NCI-H446 treated with DMSO at 0.1 percent for 48 hours (cell line): Measurements from ENCODE around the gene SLC41A1.

Source experiments
- DNase-seq: peaks from one replicate; lab custom pipeline; 2025; lab: John Stamatoyannopoulos, UW

Gene SLC41A1

GRCh38 chr1:205787287-205787916 lies 25.6 kb downstream of the SLC41A1 start:
- no peak for DNase-seq

GRCh38 chr1:205786601-205787000 lies 26.4 kb downstream of the SLC41A1 start:
- DNase-seq = no peak

- no peak for DNase-seq
Measured at GRCh38 chr1:205785446-205785845, 27.6 kb downstream of the SLC41A1 start.

GRCh38 chr1:205783904-205784303 lies 29.1 kb downstream of the SLC41A1 start:
- no peak for DNase-seq

GRCh38 chr1:205783433-205783795 lies 29.6 kb downstream of the SLC41A1 start:
- no peak for DNase-seq

GRCh38 chr1:205782627-205783432 lies 30.2 kb downstream of the SLC41A1 start:
- DNase-seq = no peak

GRCh38 chr1:205780335-205780734 lies 32.7 kb downstream of the SLC41A1 start:
- no peak for DNase-seq

- no peak for DNase-seq
Measured at GRCh38 chr1:205777994-205778393, 35.0 kb downstream of the SLC41A1 start.

- DNase-seq = no peak
Measured at GRCh38 chr1:205775717-205776056, 37.3 kb downstream of the SLC41A1 start.

- peak; percentile 72 for DNase-seq
Measured at GRCh38 chr1:205775015-205775716, 37.8 kb downstream of the SLC41A1 start, which contains the start of gene RAB29. RAB29 (minus strand) TSS chr1:205775482; CDS start chr1:205774956, 526 bp downstream.

GRCh38 chr1:205774198-205775014 lies 38.6 kb downstream of the SLC41A1 start:
- DNase-seq = no peak

- no peak for DNase-seq
Measured at GRCh38 chr1:205772607-205773032, 40.4 kb downstream of the SLC41A1 start.

- no peak for DNase-seq
Measured at GRCh38 chr1:205770618-205771017, 42.4 kb downstream of the SLC41A1 start.

GRCh38 chr1:205769641-205770365 lies 43.2 kb downstream of the SLC41A1 start:
- DNase-seq = no peak

- no peak for DNase-seq
Measured at GRCh38 chr1:205767248-205767647, 45.8 kb downstream of the SLC41A1 start.

GRCh38 chr1:205766570-205766969 lies 46.4 kb downstream of the SLC41A1 start:
- DNase-seq = no peak

- DNase-seq = no peak
Measured at GRCh38 chr1:205766038-205766437, 47.0 kb downstream of the SLC41A1 start.

GRCh38 chr1:205764578-205764977 lies 48.4 kb downstream of the SLC41A1 start:
- no peak for DNase-seq

- DNase-seq = no peak
Measured at GRCh38 chr1:205763980-205764379, 49.0 kb downstream of the SLC41A1 start.

- DNase-seq = no peak
Measured at GRCh38 chr1:205760606-205761005, 52.4 kb downstream of the SLC41A1 start.

GRCh38 chr1:205756552-205756951 lies 56.4 kb downstream of the SLC41A1 start:
- DNase-seq = no peak
